Endodermal cell (in vitro differentiated cells): ENCODE data around the gene SNX22. TPM values are rescaled to one million over a fixed set of nuclear protein-coding genes. Genes with fewer than 3 reads are reported as not detected.

Experiments
- DNase-seq: peaks from one replicate; pipeline ENCODE4 v3.0.0-alpha.2; 2017
- H3K27ac ChIP-seq: 2 replicates; pipeline ENCODE4 v1.5.1; 2013; ENCODE audit warnings: mild to moderate bottlenecking, low read depth, low read length, moderate library complexity
- H3K27me3 ChIP-seq: 2 replicates; pipeline ENCODE4 v1.6.1; 2013; ENCODE audit warnings: mild to moderate bottlenecking, low read length, moderate library complexity; ENCODE audit not compliant: insufficient read depth, control insufficient read depth, poor library complexity, severe bottlenecking
- H3K36me3 ChIP-seq: 2 replicates; pipeline ENCODE4 v1.7.0; 2013; ENCODE audit warnings: mild to moderate bottlenecking, low read length, moderate library complexity; ENCODE audit not compliant: control insufficient read depth, insufficient read depth
- H3K4me1 ChIP-seq: one replicate; pipeline ENCODE4 v1.7.0; 2013; ENCODE audit warnings: low read length; ENCODE audit not compliant: control insufficient read depth, insufficient read depth
- H3K4me3 ChIP-seq: 2 replicates; pipeline ENCODE4 v1.5.1; 2013; ENCODE audit warnings: mild to moderate bottlenecking, low read length, moderate library complexity
- H3K9ac ChIP-seq: 2 replicates; pipeline ENCODE4 v1.6.1; 2013; ENCODE audit warnings: mild to moderate bottlenecking, low read length, moderate library complexity; ENCODE audit not compliant: poor library complexity, severe bottlenecking; ENCODE audit errors: extremely low read depth
- H3K9me3 ChIP-seq: 2 replicates; pipeline ENCODE4 v1.6.1; 2013; ENCODE audit warnings: mild to moderate bottlenecking, low read length, moderate library complexity; ENCODE audit not compliant: control insufficient read depth
- H3K27ac Mint-ChIP-seq: 2 replicates; pipeline ENCODE4 v1.8.0; 2020; ENCODE audit warnings: mixed read lengths
- H3K27me3 Mint-ChIP-seq: 2 replicates; pipeline ENCODE4 v1.8.0; 2021; ENCODE audit warnings: mild to moderate bottlenecking, mixed read lengths; ENCODE audit not compliant: insufficient read depth
- H3K36me3 Mint-ChIP-seq: 2 replicates; pipeline ENCODE4 v1.8.0; 2020; ENCODE audit warnings: low read depth, mixed read lengths
- H3K4me1 Mint-ChIP-seq: 2 replicates; pipeline ENCODE4 v1.8.0; 2020; ENCODE audit warnings: mixed read lengths
- H3K4me3 Mint-ChIP-seq: 2 replicates; pipeline ENCODE4 v1.8.0; 2020; ENCODE audit warnings: mild to moderate bottlenecking, moderate library complexity, mixed read lengths
- H3K9me3 Mint-ChIP-seq: 2 replicates; pipeline ENCODE4 v1.8.0; 2020; ENCODE audit warnings: mild to moderate bottlenecking, mixed read lengths
- CTCF ChIP-seq: fragments of 200-600 bp; sonication (generic); conservative IDR thresholded peaks from 2 replicates; pipeline ENCODE4 v1.5.0; 2021; ENCODE audit warnings: antibody characterized with exemption, mild to moderate bottlenecking
- WGBS, 2 experiments: methylation state at CpG; one replicate each; pipeline versions ENCODE4 v1.1.5 to v1.1.7; 2013; ENCODE audit warnings: missing lambda C conversion rate in 2 of 2, mixed read lengths in 1 of 2; ENCODE audit not compliant: insufficient coverage in 1 of 2, insufficient read length in 1 of 2; 5-methylcytosine and 5-hydroxymethylcytosine counted together
- total RNA-seq, 2 donors: library from RNA; stranded (reverse); fragmentation: NEBNext Ultra II Directional in 1 of 2; extraction: Animal tissue kit (Norgen Biotek cat#: 25700) in 1 of 2; gene quantifications; 2 replicates in 1 of 2; 3 replicates in 1 of 2; pipeline ENCODE4 v1.2.1, GENCODE V29; 2021

Gene SNX22
- total RNA-seq, 2 donors from 2014 or later, result 1.6 to 2.6 TPM

GRCh38 chr15:64132217-64132616 lies 19.3 kb upstream of the SNX22 start:
- no peaks in the 10 kb centered on the region for H3K27me3 Mint-ChIP-seq
- peaks cover 3% of the 10 kb centered on the region for H3K4me1 Mint-ChIP-seq
- no peak overlapping the region for H3K27ac Mint-ChIP-seq
- peaks cover 79% of the 10 kb centered on the region for H3K36me3 Mint-ChIP-seq
- Histone ChIP-seq H3K4me3 (no peak overlapping the region), H3K36me3 (peaks cover 53% of the 10 kb centered on the region), H3K27ac (no peak overlapping the region), H3K9ac (no peak overlapping the region), H3K4me1 (no peaks in the 10 kb centered on the region), H3K9me3 (no peaks in the 10 kb centered on the region), H3K27me3 (no peaks in the 10 kb centered on the region)
- WGBS, 2 experiments, result 92 to 96% methylated on average over 3 to 4 of the region's 4 CpGs
- no peak for TF ChIP-seq CTCF
- DNase-seq, result no peak
- no peak overlapping the region for H3K4me3 Mint-ChIP-seq
- H3K9me3 Mint-ChIP-seq, result no peaks in the 10 kb centered on the region

- Mint-ChIP-seq H3K4me1 (peaks cover 3% of the 10 kb centered on the region), H3K27me3 (no peaks in the 10 kb centered on the region), H3K4me3 (no peak overlapping the region), H3K9me3 (no peaks in the 10 kb centered on the region), H3K36me3 (peaks cover 68% of the 10 kb centered on the region), H3K27ac (no peak overlapping the region)
- Histone ChIP-seq H3K27ac (no peak overlapping the region), H3K9me3 (no peaks in the 10 kb centered on the region), H3K9ac (no peak overlapping the region), H3K27me3 (no peaks in the 10 kb centered on the region), H3K36me3 (peaks cover 42% of the 10 kb centered on the region), H3K4me1 (no peaks in the 10 kb centered on the region), H3K4me3 (no peak overlapping the region)
- WGBS, 2 experiments, result 94 to 98% methylated on average over 10 of the region's 10 CpGs
- TF ChIP-seq CTCF, result no peak
- DNase-seq, result no peak
Observed at GRCh38 chr15:64133623-64134344, 17.7 kb upstream of the SNX22 start.

- DNase-seq, result no peak
- H3K27me3 ChIP-seq, result no peaks in the 10 kb centered on the region
- Mint-ChIP-seq H3K4me1 (peaks cover 3% of the 10 kb centered on the region), H3K4me3 (no peak overlapping the region), H3K36me3 (peaks cover 68% of the 10 kb centered on the region), H3K9me3 (no peaks in the 10 kb centered on the region), H3K27ac (no peak overlapping the region), H3K27me3 (no peaks in the 10 kb centered on the region)
- no peak for TF ChIP-seq CTCF
- H3K36me3 ChIP-seq, result peaks cover 38% of the 10 kb centered on the region
- H3K9me3 ChIP-seq, result no peaks in the 10 kb centered on the region
- no peak overlapping the region for H3K4me3 ChIP-seq
- WGBS, 2 experiments, result 93 to 96% methylated on average over 5 to 9 of the region's 9 CpGs
- H3K4me1 ChIP-seq, result no peaks in the 10 kb centered on the region
- no peak overlapping the region for H3K27ac ChIP-seq
- no peak overlapping the region for H3K9ac ChIP-seq
Observed at GRCh38 chr15:64134345-64134829, 17.1 kb upstream of the SNX22 start.
